Measurements from ENCODE around the gene CMKLR1.

CMKLR1 gene

DNA sequence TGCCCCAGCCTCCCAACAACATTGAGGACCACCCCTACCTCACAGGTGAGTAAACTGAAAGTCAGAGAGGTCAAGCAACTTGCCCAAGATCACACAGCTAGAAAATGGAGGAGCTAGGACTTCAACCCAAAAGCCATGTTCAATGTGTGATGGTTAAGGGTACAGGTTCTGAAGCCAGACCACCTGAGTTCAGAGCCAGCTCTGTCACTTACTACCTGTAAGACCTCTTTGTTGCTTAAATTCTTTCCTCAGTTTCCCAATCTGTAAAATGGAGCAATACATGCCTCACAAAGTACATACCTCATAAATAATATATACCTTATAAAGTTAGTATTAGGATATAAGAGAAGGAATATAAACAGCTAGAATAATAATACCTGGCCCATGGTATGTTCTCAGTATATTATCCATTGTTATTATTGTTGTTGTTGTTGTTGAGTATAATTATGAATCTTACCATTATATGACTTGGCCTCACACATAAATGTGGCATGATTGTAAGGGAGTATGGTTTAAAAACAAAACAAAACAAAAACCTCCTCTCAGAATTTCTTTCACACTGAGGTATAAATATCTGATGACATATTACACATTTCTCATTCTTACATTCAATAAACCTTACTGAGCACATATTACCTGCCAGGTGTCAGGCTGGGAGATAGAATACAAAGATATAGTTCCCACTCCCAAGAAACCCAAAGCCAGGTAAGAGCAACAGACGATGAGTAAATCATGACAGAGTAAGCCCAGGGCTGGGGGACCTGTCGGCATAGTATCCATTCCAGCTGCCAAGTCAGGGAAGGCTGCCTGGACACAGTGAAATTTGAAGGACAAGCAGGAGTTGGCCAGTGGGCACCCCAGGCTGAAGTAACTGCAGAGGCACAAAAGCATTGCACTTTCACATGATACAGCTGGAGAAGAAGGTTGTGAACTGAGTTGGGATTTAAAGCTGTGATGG, 19.6 kb downstream of the CMKLR1 start:
- H3K9me3 ChIP-seq (ENCODE audit: control insufficient read depth, insufficient read depth, low read length), result no peaks in the 10 kb centered on the region
- peaks cover 36% of the 10 kb centered on the region for H3K4me1 ChIP-seq (ENCODE audit: insufficient read depth, low read length)
- no peak overlapping the region for H3K9ac ChIP-seq (ENCODE audit: low read depth, low read length)
- no peaks in the 10 kb centered on the region for H3K36me3 ChIP-seq (ENCODE audit: insufficient read depth, low read length)

GRCh38 chr12:108318472-108319275, 20.4 kb downstream of the CMKLR1 start:
- H3K9ac ChIP-seq (ENCODE audit: low read depth, low read length), result no peak overlapping the region
- peaks cover 43% of the 10 kb centered on the region for H3K4me1 ChIP-seq (ENCODE audit: insufficient read depth, low read length)
- no peaks in the 10 kb centered on the region for H3K36me3 ChIP-seq (ENCODE audit: insufficient read depth, low read length)
- H3K9me3 ChIP-seq (ENCODE audit: control insufficient read depth, insufficient read depth, low read length), result no peaks in the 10 kb centered on the region

DNA sequence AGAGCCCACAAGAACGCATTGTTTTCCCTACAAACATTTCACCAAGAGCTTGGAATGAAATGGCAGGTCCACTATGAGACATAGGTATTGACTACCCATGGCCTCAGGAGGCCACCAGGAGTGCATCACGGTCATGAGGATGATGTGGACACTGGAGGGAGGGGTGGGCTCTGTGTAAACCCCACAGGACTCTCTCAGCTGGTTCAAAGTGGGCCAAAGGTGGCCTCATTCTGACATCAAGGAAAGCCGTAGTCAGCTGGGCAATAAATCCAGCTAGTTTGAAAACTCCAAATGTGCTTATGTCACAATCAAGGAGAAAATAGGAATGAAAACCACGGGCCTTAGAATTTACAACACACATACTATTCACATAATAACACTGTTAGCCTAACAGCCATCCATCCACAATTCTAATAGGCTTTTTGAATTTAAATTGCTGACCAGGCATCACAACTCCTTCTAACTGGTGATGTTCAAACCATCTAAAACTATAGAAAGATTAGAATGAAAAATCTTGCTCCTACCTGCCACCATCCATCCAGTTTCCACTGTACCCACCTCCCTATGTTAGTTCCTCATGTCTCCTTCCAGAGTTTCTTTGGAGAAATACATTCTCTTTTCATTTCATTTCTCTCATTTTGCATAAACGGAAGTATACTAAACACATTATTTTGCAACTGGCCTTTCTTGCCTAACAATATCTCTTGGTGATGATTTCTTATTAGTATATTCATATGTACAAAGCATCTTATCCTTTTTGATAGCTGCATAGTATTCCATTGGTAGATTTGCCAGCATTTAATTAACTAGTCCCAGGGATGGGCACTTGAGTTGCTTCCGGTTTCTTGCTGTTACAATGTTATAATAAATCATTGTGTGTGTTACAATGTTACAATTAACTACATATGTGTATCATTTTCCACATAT, 21.5 kb downstream of the CMKLR1 start:
- Histone ChIP-seq H3K9me3 (ENCODE audit: control insufficient read depth, insufficient read depth, low read length) (no peaks in the 10 kb centered on the region), H3K4me1 (ENCODE audit: insufficient read depth, low read length) (peaks cover 54% of the 10 kb centered on the region), H3K36me3 (ENCODE audit: insufficient read depth, low read length) (no peaks in the 10 kb centered on the region), H3K9ac (ENCODE audit: low read depth, low read length) (no peak overlapping the region)

- Histone ChIP-seq H3K9me3 (ENCODE audit: control insufficient read depth, insufficient read depth, low read length) (no peaks in the 10 kb centered on the region), H3K36me3 (ENCODE audit: insufficient read depth, low read length) (no peaks in the 10 kb centered on the region), H3K9ac (ENCODE audit: low read depth, low read length) (no peak overlapping the region), H3K4me1 (ENCODE audit: insufficient read depth, low read length) (peaks cover 46% of the 10 kb centered on the region)
Observed at GRCh38 chr12:108316176-108317086, 22.7 kb downstream of the CMKLR1 start.

- Histone ChIP-seq H3K4me1 (ENCODE audit: insufficient read depth, low read length) (peaks cover 39% of the 10 kb centered on the region), H3K9me3 (ENCODE audit: control insufficient read depth, insufficient read depth, low read length) (no peaks in the 10 kb centered on the region), H3K9ac (ENCODE audit: low read depth, low read length) (no peak overlapping the region), H3K36me3 (ENCODE audit: insufficient read depth, low read length) (no peaks in the 10 kb centered on the region)
Observed at GRCh38 chr12:108315486-108316105, 23.5 kb downstream of the CMKLR1 start.

DNA sequence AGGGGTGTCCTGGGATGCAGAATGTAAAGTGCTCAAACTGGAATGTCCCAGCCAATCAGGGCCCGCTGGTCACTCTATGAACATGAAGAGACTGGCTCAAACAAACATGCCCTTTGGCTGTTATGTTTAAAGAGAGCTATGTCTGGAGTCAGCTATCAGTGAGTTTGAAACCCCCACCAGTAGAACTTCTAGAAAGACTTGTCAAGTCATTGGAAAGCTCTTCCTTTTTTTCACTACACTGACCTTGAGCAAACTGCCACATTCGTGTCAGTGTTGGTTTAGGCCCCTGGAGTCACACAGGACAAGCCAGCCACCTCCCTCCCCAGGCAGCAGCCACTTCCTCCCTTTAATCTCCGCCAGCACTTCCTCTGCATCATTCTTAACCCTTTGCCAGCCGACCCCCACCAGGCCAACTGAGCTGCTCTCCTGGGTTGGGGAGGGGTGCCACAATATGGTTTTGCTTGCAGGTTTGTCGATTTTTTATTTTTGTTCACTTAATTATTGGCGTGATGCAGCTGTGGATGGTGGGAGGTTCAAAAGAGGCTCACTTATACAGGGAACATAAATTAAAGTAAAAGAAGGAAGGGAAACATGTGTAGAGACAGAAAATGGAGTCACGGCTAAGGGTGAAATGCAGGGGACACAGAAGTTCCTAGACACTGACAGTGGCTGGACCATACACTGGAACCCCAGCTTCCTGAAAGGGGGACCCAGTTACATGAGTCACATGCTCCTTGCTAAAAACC, 25.3 kb downstream of the CMKLR1 start:
- Histone ChIP-seq H3K9me3 (ENCODE audit: control insufficient read depth, insufficient read depth, low read length) (no peaks in the 10 kb centered on the region), H3K9ac (ENCODE audit: low read depth, low read length) (no peak overlapping the region), H3K4me1 (ENCODE audit: insufficient read depth, low read length) (peaks cover 38% of the 10 kb centered on the region)

DNA sequence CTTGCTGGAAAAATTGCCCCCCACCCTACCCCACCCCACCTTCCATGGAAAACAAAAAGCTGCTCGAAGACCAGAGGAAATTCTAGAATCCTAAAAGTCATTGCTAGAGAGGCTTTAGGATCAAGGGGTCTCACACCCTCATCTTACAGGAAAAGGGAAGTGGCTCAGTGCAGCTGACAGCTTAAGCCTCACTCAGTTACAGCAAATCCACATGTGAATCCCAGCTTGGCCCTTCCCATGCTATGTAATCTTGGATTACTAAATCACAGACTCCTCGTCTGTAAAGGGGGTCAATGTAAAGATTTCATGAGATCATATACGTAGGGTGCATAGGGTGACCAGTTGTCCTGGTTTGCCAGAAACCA, 25.9 kb downstream of the CMKLR1 start:
- H3K9ac ChIP-seq (ENCODE audit: low read depth, low read length), result no peak overlapping the region
- H3K9me3 ChIP-seq (ENCODE audit: control insufficient read depth, insufficient read depth, low read length), result no peaks in the 10 kb centered on the region
- H3K4me1 ChIP-seq (ENCODE audit: insufficient read depth, low read length), result peaks cover 38% of the 10 kb centered on the region
- H3K36me3 ChIP-seq (ENCODE audit: insufficient read depth, low read length), result no peaks in the 10 kb centered on the region

More for the DNA sequence above, 25.3 kb downstream of the CMKLR1 start:
- no peaks in the 10 kb centered on the region for H3K36me3 ChIP-seq (ENCODE audit: insufficient read depth, low read length)

- H3K9ac ChIP-seq (ENCODE audit: low read depth, low read length), result no peak overlapping the region
Observed at GRCh38 chr12:108312693-108313189, 26.4 kb downstream of the CMKLR1 start.

GRCh38 chr12:108312073-108312659, 26.9 kb downstream of the CMKLR1 start:
- Histone ChIP-seq H3K4me1 (ENCODE audit: insufficient read depth, low read length) (peaks cover 36% of the 10 kb centered on the region), H3K36me3 (ENCODE audit: insufficient read depth, low read length) (no peaks in the 10 kb centered on the region), H3K9ac (ENCODE audit: low read depth, low read length) (no peak overlapping the region), H3K9me3 (ENCODE audit: control insufficient read depth, insufficient read depth, low read length) (no peaks in the 10 kb centered on the region)

More at GRCh38 chr12:108312693-108313189, 26.4 kb downstream of the CMKLR1 start:
- no peaks in the 10 kb centered on the region for H3K9me3 ChIP-seq (ENCODE audit: control insufficient read depth, insufficient read depth, low read length)
- no peaks in the 10 kb centered on the region for H3K36me3 ChIP-seq (ENCODE audit: insufficient read depth, low read length)
- H3K4me1 ChIP-seq (ENCODE audit: insufficient read depth, low read length), result peaks cover 38% of the 10 kb centered on the region

DNA sequence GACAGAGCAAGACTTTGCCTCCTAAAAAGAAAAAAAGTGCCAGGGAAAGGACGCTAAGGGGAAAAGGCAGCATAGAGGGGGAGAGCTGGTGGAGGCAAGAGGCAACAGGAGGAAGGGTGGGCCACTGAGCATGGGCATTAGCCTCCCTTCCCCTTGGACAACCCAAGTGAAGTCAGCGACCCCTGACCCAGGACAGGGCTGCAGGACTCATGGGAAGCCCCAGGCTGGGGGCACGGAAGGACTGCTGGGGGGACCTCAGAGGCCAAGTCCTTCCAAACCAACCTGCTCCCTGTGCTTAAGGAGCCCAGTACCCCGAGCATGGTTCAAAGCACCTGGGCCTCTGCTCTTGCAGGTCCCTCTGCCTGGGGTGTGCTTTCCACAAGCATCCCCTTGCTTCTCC, 27.5 kb downstream of the CMKLR1 start:
- H3K36me3 ChIP-seq (ENCODE audit: insufficient read depth, low read length), result no peaks in the 10 kb centered on the region
- peaks cover 31% of the 10 kb centered on the region for H3K4me1 ChIP-seq (ENCODE audit: insufficient read depth, low read length)
- H3K9ac ChIP-seq (ENCODE audit: low read depth, low read length), result no peak overlapping the region
- no peaks in the 10 kb centered on the region for H3K9me3 ChIP-seq (ENCODE audit: control insufficient read depth, insufficient read depth, low read length)

- no peaks in the 10 kb centered on the region for H3K36me3 ChIP-seq (ENCODE audit: insufficient read depth, low read length)
- peaks cover 22% of the 10 kb centered on the region for H3K4me1 ChIP-seq (ENCODE audit: insufficient read depth, low read length)
- no peak overlapping the region for H3K9ac ChIP-seq (ENCODE audit: low read depth, low read length)
- no peaks in the 10 kb centered on the region for H3K9me3 ChIP-seq (ENCODE audit: control insufficient read depth, insufficient read depth, low read length)
Observed at GRCh38 chr12:108310489-108310888, 28.6 kb downstream of the CMKLR1 start.

Data from ES-I3 (cell line).